A549 (cell line): ENCODE results near the gene GLRA2. TPM values are rescaled to one million over a fixed set of nuclear protein-coding genes. Genes with fewer than 3 reads are reported as not detected.
A peak's percentile ranks its signal among the peaks of the same experiment; 100 is the strongest.

Experiments used
- ATAC-seq, 2 experiments: fragments of 200-7000 bp in 1 of 2; fragments of >200 bp in 1 of 2; cut with Nextera tagmentation in 1 of 2; cut with Tn5 transposase in 1 of 2; 3 replicates each; pipeline versions ENCODE4 v1.8.0 to v1.9.1; 2018 to 2020; ENCODE audit warnings: mild to moderate bottlenecking in 1 of 2, moderate library complexity in 1 of 2
- CTCF ChIA-PET: fragments of 300-600 bp; sonication (Branson Sonifier 250); formaldehyde crosslinking; extraction: SDS; loops from one replicate; lab custom pipeline; 2021; ENCODE audit warnings: antibody characterized with exemption, inconsistent platforms; lab: Yijun Ruan, JAX
- POLR2A ChIA-PET: fragments of 350-600 bp; formaldehyde crosslinking; extraction: SDS; loops from one replicate; lab custom pipeline; 2021; ENCODE audit warnings: antibody characterized with exemption, inconsistent platforms; lab: Yijun Ruan, JAX
- DNase-seq, 2 experiments: peaks; one replicate each; pipeline versions ENCODE4 v3.0.0 to v3.0.0-alpha.2; 2011 to 2016; ENCODE audit warnings: low read depth in 1 of 2, low spot score in 1 of 2
- FAIRE-seq: peaks from 2 replicates; lab custom pipeline; 2011; peaks lifted over from hg19 to GRCh38; lab: Jason Lieb, UNC
- H3K27ac ChIP-seq, 2 experiments: fragments of >200 bp; sonication (Bioruptor Twin); formaldehyde crosslinking; 3 replicates each; pipeline ENCODE4 v1.5.1; 2016 to 2017
- H3K4me1 ChIP-seq: fragments of >200 bp; sonication (Bioruptor Twin); formaldehyde crosslinking; 3 replicates; pipeline ENCODE4 v1.6.1; 2016
- H3K4me2 ChIP-seq: fragments of >200 bp; sonication (Bioruptor Twin); formaldehyde crosslinking; 3 replicates; pipeline ENCODE4 v1.6.1; 2016
- H3K4me3 ChIP-seq: fragments of >200 bp; sonication (Bioruptor Twin); formaldehyde crosslinking; 3 replicates; pipeline ENCODE4 v1.5.1; 2016
- H3K9me3 ChIP-seq: fragments of >200 bp; sonication (Bioruptor Twin); formaldehyde crosslinking; 3 replicates; pipeline ENCODE4 v1.6.1; 2016
- BHLHE40 ChIP-seq: IDR thresholded peaks from 2 replicates; pipeline ENCODE4 v1.6.1; 2012; ENCODE audit warnings: low read depth, low read length, inconsistent platforms
- CEBPB ChIP-seq, 2 experiments: fragments of >200 bp in 1 of 2; sonication (Bioruptor Twin) in 1 of 2; formaldehyde crosslinking in 1 of 2; IDR thresholded peaks; 2 replicates each; pipeline ENCODE4 v1.6.1; 2012 to 2016
- CHD2 ChIP-seq: fragments of 150-350 bp; IDR thresholded peaks from 2 replicates; pipeline ENCODE4 v1.6.1; 2014; ENCODE audit warnings: low read length; ENCODE audit not compliant: partially characterized antibody
- E2F6 ChIP-seq: IDR thresholded peaks from 2 replicates; pipeline ENCODE4 v1.6.1; 2012; ENCODE audit warnings: low read depth, borderline replicate concordance
- EHF ChIP-seq: fragments of 250-450 bp; sonication (Bioruptor Pico); IDR thresholded peaks from 2 replicates; pipeline ENCODE4 v1.5.0; 2020; ENCODE audit warnings: mild to moderate bottlenecking
- EHMT2 ChIP-seq: fragments of 200-600 bp; sonication (generic); IDR thresholded peaks from 2 replicates; pipeline ENCODE4 v1.6.1; 2016; ENCODE audit warnings: antibody characterized with exemption, low read depth, mild to moderate bottlenecking, moderate library complexity
- ELK1 ChIP-seq: fragments of 150-350 bp; IDR thresholded peaks from 2 replicates; pipeline ENCODE4 v1.6.1; 2014; ENCODE audit warnings: low read depth, mild to moderate bottlenecking, low read length
- EP300 ChIP-seq, 2 experiments: fragments of >200 bp; sonication (Bioruptor Twin); formaldehyde crosslinking; IDR thresholded peaks; 2 replicates in 1 of 2; 3 replicates in 1 of 2; pipeline ENCODE4 v1.6.1; 2016 to 2017
- ESRRA ChIP-seq: fragments of 150-350 bp; IDR thresholded peaks from 2 replicates; pipeline ENCODE4 v1.6.1; 2014; ENCODE audit warnings: mild to moderate bottlenecking, low read length, borderline replicate concordance
- FOSB ChIP-seq: fragments of 250-450 bp; sonication (Bioruptor Pico); IDR thresholded peaks from 2 replicates; pipeline ENCODE4 v1.5.0; 2020; ENCODE audit warnings: mild to moderate bottlenecking, moderate library complexity
- FOSL2 ChIP-seq, 2 experiments: fragments of 450-650 bp in 1 of 2; fragments of >200 bp in 1 of 2; sonication (Bioruptor Twin) in 1 of 2; formaldehyde crosslinking; IDR thresholded peaks; 2 replicates each; pipeline versions ENCODE4 v1.5.0 to v1.6.1; 2016 to 2020; ENCODE audit warnings: mild to moderate bottlenecking in 1 of 2, moderate library complexity in 1 of 2
- GATA3 ChIP-seq: IDR thresholded peaks from 2 replicates; pipeline ENCODE4 v1.6.1; 2012; ENCODE audit warnings: borderline replicate concordance
- HEYL ChIP-seq: fragments of 250-450 bp; sonication (Bioruptor Pico); IDR thresholded peaks from 2 replicates; pipeline ENCODE4 v1.8.0; 2021; ENCODE audit warnings: mild to moderate bottlenecking, moderate library complexity
- JUNB ChIP-seq: fragments of >200 bp; sonication (Bioruptor Twin); formaldehyde crosslinking; IDR thresholded peaks from 2 replicates; pipeline ENCODE4 v1.6.1; 2016
- KDM5A ChIP-seq: fragments of 200-600 bp; sonication (generic); IDR thresholded peaks from 2 replicates; pipeline ENCODE4 v1.6.1; 2016; ENCODE audit warnings: antibody characterized with exemption, mild to moderate bottlenecking
- MAFK ChIP-seq: fragments of 450-650 bp; IDR thresholded peaks from 2 replicates; pipeline ENCODE4 v1.6.1; 2014; ENCODE audit not compliant: partially characterized antibody
- NR3C1 ChIP-seq: fragments of >200 bp; sonication (Bioruptor Twin); formaldehyde crosslinking; IDR thresholded peaks from 3 replicates; pipeline ENCODE4 v1.6.1; 2017
- POLR2A ChIP-seq: IDR thresholded peaks from 2 replicates; pipeline ENCODE4 v1.6.1; 2012; ENCODE audit warnings: mild to moderate bottlenecking, low read length
- RAD21 ChIP-seq, 2 experiments: fragments of >200 bp in 1 of 2; sonication (Bioruptor Twin) in 1 of 2; formaldehyde crosslinking in 1 of 2; IDR thresholded peaks in 1 of 2; conservative IDR thresholded peaks in 1 of 2; 2 replicates in 1 of 2; 3 replicates in 1 of 2; pipeline ENCODE4 v1.6.1; 2012 to 2018; ENCODE audit warnings: inconsistent platforms in 1 of 2
- RCOR1 ChIP-seq: fragments of 150-350 bp; IDR thresholded peaks from 2 replicates; pipeline ENCODE4 v1.6.1; 2014; ENCODE audit warnings: antibody characterized with exemption, low read length, low read depth
- RFX5 ChIP-seq: fragments of 450-650 bp; IDR thresholded peaks from 2 replicates; pipeline ENCODE4 v1.7.1; 2014; ENCODE audit warnings: antibody characterized with exemption, mild to moderate bottlenecking, moderate library complexity
- SREBF2 ChIP-seq: fragments of 450-650 bp; IDR thresholded peaks from 2 replicates; pipeline ENCODE4 v1.6.1; 2014; ENCODE audit warnings: mild to moderate bottlenecking, moderate library complexity
- TFCP2L1 ChIP-seq: fragments of 250-450 bp; sonication (Bioruptor Pico); IDR thresholded peaks from 2 replicates; pipeline ENCODE4 v1.5.0; 2021; ENCODE audit warnings: mild to moderate bottlenecking
- TP53 ChIP-seq: fragments of 250-450 bp; sonication (Bioruptor Pico); IDR thresholded peaks from 2 replicates; pipeline ENCODE4 v1.5.0; 2021; ENCODE audit warnings: mild to moderate bottlenecking, moderate library complexity
- USF2 ChIP-seq: fragments of 450-650 bp; IDR thresholded peaks from 2 replicates; pipeline ENCODE4 v1.6.1; 2014; ENCODE audit warnings: antibody characterized with exemption
- WGBS: methylation state at CpG from one replicate; pipeline ENCODE4 v1.1.6; 2017; ENCODE audit errors: missing lambda C conversion rate; 5-methylcytosine and 5-hydroxymethylcytosine counted together
- polyA plus RNA-seq, 4 experiments: library from polyadenylated mRNA; depleted of rRNA in 3 of 4; stranded (reverse); fragments of >200 nt; fragmentation: RNase III in 1 of 4; extraction: RNeasy Plus Mini Kit Qiagen cat#74134 plus additional on column Dnase treatment in 1 of 4; gene quantifications; 2 replicates in 3 of 4; 3 replicates in 1 of 4; pipeline ENCODE4 v1.2.3, GENCODE V29; 2011 to 2017
- TF ChIP-seq, protein P1 (sequence below): IDR thresholded peaks from 2 replicates; pipeline ENCODE4 v1.6.1; 2012

GLRA2 gene
- polyA plus RNA-seq, 2 of the 4 experiments (the other 2 are of a cell fraction) = not detected

DNA sequence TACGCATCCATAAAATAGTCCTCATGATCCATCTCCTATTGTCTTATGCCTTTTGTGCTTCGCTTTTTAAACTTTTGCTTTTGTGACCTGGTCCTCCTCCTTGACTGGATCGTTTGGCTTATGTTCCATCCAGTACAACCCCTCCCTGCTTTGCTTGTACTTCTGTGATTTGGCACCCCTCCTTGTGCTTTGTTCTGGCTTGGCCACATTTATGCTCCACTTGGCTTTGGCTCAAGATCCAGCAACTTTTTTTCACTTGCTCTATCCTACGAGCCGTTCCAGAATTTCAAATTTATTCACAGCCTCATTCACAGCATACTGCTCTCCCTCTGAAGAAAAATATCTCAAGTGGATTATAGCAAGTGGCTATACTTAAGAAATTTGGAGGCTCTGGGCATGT, 28.0 kb upstream of the GLRA2 start:
- no peak overlapping the region for H3K27ac ChIP-seq
- FAIRE-seq (no peak), ATAC-seq (no peak), DNase-seq (no peak)
- H3K4me1 ChIP-seq = no peaks in the 10 kb centered on the region
- 8% methylated on average over 5 of the region's 5 CpGs for WGBS
- ChIA-PET POLR2A (no interaction called here), CTCF (no interaction called here)
- H3K9me3 ChIP-seq = no peaks in the 10 kb centered on the region
- H3K4me3 ChIP-seq = no peak overlapping the region
- no peak overlapping the region for H3K4me2 ChIP-seq
- TF ChIP-seq RAD21 (conservative IDR thresholded peaks at IDR 0.05 in 1 of 2, IDR thresholded peaks at IDR 0.05 in 1 of 2) = no peak
- TF ChIP-seq NR3C1 = no peak
- TF ChIP-seq EHMT2 = no peak
- no peak for TF ChIP-seq BHLHE40
- TF ChIP-seq JUNB = no peak
- no peak for TF ChIP-seq HEYL (CRISPR knock-in tag)
- no peak for TF ChIP-seq KDM5A
- TF ChIP-seq SREBF2 = no peak
- no peak for TF ChIP-seq GATA3

GRCh38 chrX:14504960-14505538, 24.3 kb upstream of the GLRA2 start:
- TF ChIP-seq RFX5 (no peak), FOSB (CRISPR knock-in tag) (no peak), RAD21 (conservative IDR thresholded peaks at IDR 0.05 in 1 of 2, IDR thresholded peaks at IDR 0.05 in 1 of 2) (no peak), ESRRA (no peak), USF2 (no peak), EHF (CRISPR knock-in tag) (no peak), KDM5A (no peak), ELK1 (no peak), TFCP2L1 (no peak), POLR2A (no peak), NR3C1 (no peak), E2F6 (no peak), CEBPB (IDR thresholded peaks at IDR 0.05) (no peak), FOSL2 (IDR thresholded peaks at IDR 0.05) (no peak), FOSL2 (CRISPR knock-in tag; IDR thresholded peaks at IDR 0.05) (no peak)
- TF ChIP-seq, protein P1, sequence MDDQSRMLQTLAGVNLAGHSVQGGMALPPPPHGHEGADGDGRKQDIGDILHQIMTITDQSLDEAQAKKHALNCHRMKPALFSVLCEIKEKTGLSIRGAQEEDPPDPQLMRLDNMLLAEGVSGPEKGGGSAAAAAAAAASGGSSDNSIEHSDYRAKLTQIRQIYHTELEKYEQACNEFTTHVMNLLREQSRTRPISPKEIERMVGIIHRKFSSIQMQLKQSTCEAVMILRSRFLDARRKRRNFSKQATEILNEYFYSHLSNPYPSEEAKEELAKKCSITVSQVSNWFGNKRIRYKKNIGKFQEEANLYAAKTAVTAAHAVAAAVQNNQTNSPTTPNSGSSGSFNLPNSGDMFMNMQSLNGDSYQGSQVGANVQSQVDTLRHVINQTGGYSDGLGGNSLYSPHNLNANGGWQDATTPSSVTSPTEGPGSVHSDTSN = no peak
- TF ChIP-seq, all 56 proteins: peak for 0

DNA sequence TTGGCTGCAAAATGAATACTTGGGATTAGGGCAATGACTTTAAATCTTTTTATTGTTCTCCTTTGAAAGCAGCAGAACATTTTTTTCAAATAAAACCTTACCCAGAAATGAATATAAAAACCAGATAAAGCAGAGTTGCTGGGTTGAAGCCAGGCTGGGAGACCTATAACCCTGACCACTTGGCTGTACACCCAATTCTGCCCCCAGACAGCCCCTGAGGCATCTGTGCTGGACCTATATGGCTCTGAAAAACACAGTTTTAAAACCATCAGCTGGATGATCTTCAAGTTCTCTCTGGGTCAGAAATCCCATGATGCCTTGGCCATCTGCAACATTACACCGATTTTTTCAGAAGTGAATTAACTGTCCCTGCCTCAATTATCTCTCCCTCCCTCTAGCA, 23.7 kb upstream of the GLRA2 start:
- CTCF ChIA-PET = no interaction called here
- no peak overlapping the region for H3K27ac ChIP-seq
- no peak overlapping the region for H3K4me3 ChIP-seq
- 0% methylated on average over 1 of the region's 1 CpG for WGBS
- TF ChIP-seq ESRRA = no peak
- no peak for TF ChIP-seq EHMT2
- no peak for TF ChIP-seq EP300 (IDR thresholded peaks at IDR 0.05)
- TF ChIP-seq TP53 (CRISPR knock-in tag) = no peak
- TF ChIP-seq RCOR1 = no peak
- no peak for TF ChIP-seq BHLHE40
- TF ChIP-seq CHD2 = no peak
- no peak for TF ChIP-seq MAFK
- TF ChIP-seq, protein P1 = no peak
- no peak for TF ChIP-seq ELK1
- no peak for TF ChIP-seq GATA3
- TF ChIP-seq CEBPB (IDR thresholded peaks at IDR 0.05) = no peak
- no peak for ATAC-seq
- no peaks in the 10 kb centered on the region for H3K9me3 ChIP-seq
- no peaks in the 10 kb centered on the region for H3K4me1 ChIP-seq
- POLR2A ChIA-PET = no interaction called here
- no peak for FAIRE-seq
- no peak for DNase-seq
- H3K4me2 ChIP-seq = no peak overlapping the region

More at GRCh38 chrX:14504960-14505538, 24.3 kb upstream of the GLRA2 start:
- H3K4me1 ChIP-seq = no peaks in the 10 kb centered on the region
- no peaks in the 10 kb centered on the region for H3K9me3 ChIP-seq
- CTCF ChIA-PET = no interaction called here
- ATAC-seq = no peak
- H3K4me3 ChIP-seq = no peak overlapping the region
- POLR2A ChIA-PET = no interaction called here
- DNase-seq = no peak
- WGBS = 5% methylated on average over 1 of the region's 1 CpG
- H3K4me2 ChIP-seq = no peak overlapping the region
- no peak overlapping the region for H3K27ac ChIP-seq
- peak; percentile 7 for FAIRE-seq
